ENCODE measurements around the gene DENND5B. TPM values are rescaled to one million over a fixed set of nuclear protein-coding genes. Genes with fewer than 3 reads are reported as not detected.

DENND5B gene
- total and polyA plus RNA-seq, 8 donors: 1.1 to 25.2 (median 7.7) TPM

DNA sequence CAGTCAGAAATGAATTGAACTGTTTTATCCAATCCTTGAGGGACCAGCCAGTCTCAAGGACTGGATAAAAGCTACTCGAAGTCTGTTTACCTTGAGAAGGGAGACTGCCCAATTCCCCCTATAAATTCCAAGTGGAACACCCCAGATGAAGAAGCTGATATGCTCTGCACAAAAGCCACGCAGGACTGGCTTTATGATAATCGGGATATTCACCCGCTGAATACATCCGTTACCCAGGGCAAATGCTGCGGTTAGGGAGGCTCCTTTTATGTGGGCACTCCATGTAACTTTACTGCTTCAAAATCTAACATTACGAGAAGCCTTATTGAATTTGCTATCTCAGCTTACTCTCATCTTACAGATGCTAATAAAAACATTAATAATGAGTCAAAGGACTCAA, 119.1 kb downstream of the DENND5B start:
- TF ChIP-seq POLR2A (IDR thresholded peaks at IDR 0.05): no peak
- no peak for TF ChIP-seq CTCF (IDR thresholded peaks at IDR 0.05)
- H3K36me3 ChIP-seq: peaks cover 0 to under 1% (median 0%) of the 10 kb centered on the region in 4 donors
- no peak for DNase-seq
- H3K27ac ChIP-seq: no peak overlapping the region
- H3K27me3 ChIP-seq: no peaks in the 10 kb centered on the region
- no peaks in the 10 kb centered on the region for H3K9me3 ChIP-seq
- H3K4me1 ChIP-seq: peaks cover 0 to 20% (median 7%) of the 10 kb centered on the region in 4 donors
- H3K4me3 ChIP-seq: no peak overlapping the region
- intact Hi-C loops (cut with DNase I; ENCODE audit: low total_unique reads): no loop called here
- 86 to 96% (median 91%) methylated on average over 7 of the region's 7 CpGs for WGBS, 5 donors

GRCh38 chr12:31471051-31471450, 119.9 kb downstream of the DENND5B start:
- intact Hi-C loops (cut with DNase I; ENCODE audit: low total_unique reads): no loop called here
- Histone ChIP-seq H3K4me1 (peaks cover 0 to 20% (median 7%) of the 10 kb centered on the region in 4 donors), H3K9me3 (no peaks in the 10 kb centered on the region), H3K36me3 (no peaks in the 10 kb centered on the region), H3K27ac (no peak overlapping the region), H3K27me3 (no peaks in the 10 kb centered on the region), H3K4me3 (no peak overlapping the region)
- no peak for DNase-seq
- no peak for TF ChIP-seq POLR2A (IDR thresholded peaks at IDR 0.05)
- 76 to 92% (median 81%) methylated on average over 6 of the region's 6 CpGs for WGBS, 5 donors

GRCh38 chr12:31470459-31470858, 120.5 kb downstream of the DENND5B start:
- intact Hi-C loops (cut with DNase I; ENCODE audit: low total_unique reads): no loop called here
- no peak overlapping the region for H3K27ac ChIP-seq

GRCh38 chr12:31466768-31467167, 124.2 kb downstream of the DENND5B start:
- DNase-seq: no peak
- no peaks in the 10 kb centered on the region for H3K4me1 ChIP-seq
- TF ChIP-seq POLR2AphosphoS5 (IDR thresholded peaks at IDR 0.05) (no peak), CTCF (IDR thresholded peaks at IDR 0.05) (no peak), POLR2A (IDR thresholded peaks at IDR 0.05) (no peak), EP300 (IDR thresholded peaks at IDR 0.05) (no peak)
- intact Hi-C loops (cut with DNase I; ENCODE audit: low total_unique reads): no loop called here
- H3K36me3 ChIP-seq: no peaks in the 10 kb centered on the region
- no peak overlapping the region for H3K4me3 ChIP-seq
- no peaks in the 10 kb centered on the region for H3K27me3 ChIP-seq
- H3K9me3 ChIP-seq: no peaks in the 10 kb centered on the region
- H3K27ac ChIP-seq: no peak overlapping the region

More at GRCh38 chr12:31470459-31470858, 120.5 kb downstream of the DENND5B start:
- TF ChIP-seq POLR2AphosphoS5 (IDR thresholded peaks at IDR 0.05): no peak
- TF ChIP-seq POLR2A (IDR thresholded peaks at IDR 0.05): no peak
- TF ChIP-seq EP300 (IDR thresholded peaks at IDR 0.05): no peak
- no peak for TF ChIP-seq CTCF (IDR thresholded peaks at IDR 0.05)
- Histone ChIP-seq H3K4me3 (no peak overlapping the region), H3K27me3 (no peaks in the 10 kb centered on the region), H3K4me1 (peaks cover 0 to 20% (median 7%) of the 10 kb centered on the region in 4 donors), H3K36me3 (no peaks in the 10 kb centered on the region), H3K9me3 (no peaks in the 10 kb centered on the region)
- DNase-seq: no peak

GRCh38 chr12:31465002-31465401, 125.9 kb downstream of the DENND5B start:
- TF ChIP-seq POLR2A (IDR thresholded peaks at IDR 0.05): no peak
- no peak for TF ChIP-seq EP300 (IDR thresholded peaks at IDR 0.05)
- no peak for TF ChIP-seq POLR2AphosphoS5 (IDR thresholded peaks at IDR 0.05)
- TF ChIP-seq CTCF (IDR thresholded peaks at IDR 0.05): no peak
- DNase-seq: no peak
- Histone ChIP-seq H3K27me3 (no peaks in the 10 kb centered on the region), H3K9me3 (no peaks in the 10 kb centered on the region), H3K27ac (no peak overlapping the region), H3K4me1 (no peaks in the 10 kb centered on the region), H3K36me3 (peaks cover 0 to 2% (median 1%) of the 10 kb centered on the region in 4 donors), H3K4me3 (no peak overlapping the region)
- 74 to 100% (median 94%) methylated on average over 2 of the region's 2 CpGs for WGBS, 5 donors
- intact Hi-C loops (cut with DNase I; ENCODE audit: low total_unique reads): no loop called here

Measured in stomach (tissue), 9 donors.